Caco-2 (cell line): ENCODE measurements around the gene PRR5. TPM values are rescaled to one million over a fixed set of nuclear protein-coding genes. Genes with fewer than 3 reads are reported as not detected.
A peak's percentile ranks its signal among the peaks of the same experiment; 100 is the strongest.

Experiments used
- BruUV-seq: library from RNA; stranded (reverse); fragments of 400-500 nt; replicated peaks from 2 replicates; lab custom pipeline; 2021; lab: Mats Ljungman, UMichigan
- CTCF ChIA-PET: fragments of 300-600 bp; sonication (Branson Sonifier 250); formaldehyde crosslinking; loops from one replicate; lab custom pipeline; 2022; ENCODE audit warnings: antibody characterized with exemption; lab: Charles Lee
- POLR2A ChIA-PET: fragments of 300-600 bp; sonication (Branson Sonifier 250); formaldehyde crosslinking; loops from one replicate; lab custom pipeline; 2022; ENCODE audit warnings: antibody characterized with exemption; lab: Charles Lee
- DNase-seq, 2 experiments: peaks; one replicate each; pipeline versions ENCODE4 v3.0.0 to v3.0.0-alpha.2; 2020 to 2022
- H3K27me3 ChIP-seq: replicated peaks from 2 replicates; pipeline ENCODE4 v1.6.0; 2011; ENCODE audit warnings: low read length; ENCODE audit not compliant: control insufficient read depth, insufficient read depth
- H3K36me3 ChIP-seq: 2 replicates; pipeline ENCODE4 v1.5.1; 2011; ENCODE audit warnings: low read length; ENCODE audit not compliant: control insufficient read depth, insufficient read depth
- H3K4me1 ChIP-seq: fragments of 250-450 bp; sonication (Bioruptor Pico); 2 replicates; pipeline ENCODE4 v1.5.1; 2020; ENCODE audit warnings: mild to moderate bottlenecking
- H3K4me3 ChIP-seq: 2 replicates; pipeline ENCODE4 v1.5.1; 2011; ENCODE audit warnings: low read depth, mild to moderate bottlenecking, control low read depth, low read length
- H3K9me3 ChIP-seq: fragments of 250-450 bp; sonication (Bioruptor Pico); 2 replicates; pipeline ENCODE4 v1.5.1; 2020; ENCODE audit warnings: mild to moderate bottlenecking, moderate library complexity
- H3K27ac Mint-ChIP-seq: one replicate; pipeline ENCODE4 v1.8.0; 2022; ENCODE audit warnings: mixed read lengths; ENCODE audit not compliant: unreplicated experiment
- H3K27me3 Mint-ChIP-seq: one replicate; pipeline ENCODE4 v1.8.0; 2022; ENCODE audit warnings: mixed read lengths; ENCODE audit not compliant: insufficient read depth, unreplicated experiment
- H3K36me3 Mint-ChIP-seq: one replicate; pipeline ENCODE4 v1.8.0; 2022; ENCODE audit warnings: mild to moderate bottlenecking, mixed read lengths; ENCODE audit not compliant: insufficient read depth, unreplicated experiment
- H3K4me1 Mint-ChIP-seq: one replicate; pipeline ENCODE4 v1.8.0; 2022; ENCODE audit warnings: low read depth, mixed read lengths; ENCODE audit not compliant: unreplicated experiment
- H3K4me3 Mint-ChIP-seq: one replicate; pipeline ENCODE4 v1.8.0; 2022; ENCODE audit warnings: mild to moderate bottlenecking, moderate library complexity, mixed read lengths; ENCODE audit not compliant: unreplicated experiment
- H3K9me3 Mint-ChIP-seq: one replicate; pipeline ENCODE4 v1.8.0; 2022; ENCODE audit warnings: mixed read lengths; ENCODE audit not compliant: unreplicated experiment
- CTCF ChIP-seq, 2 experiments: fragments of 200-600 bp in 1 of 2; IDR thresholded peaks; 1 replicate in 1 of 2; 2 replicates in 1 of 2; pipeline versions ENCODE4 v1.5.1 to v1.8.0; 2011 to 2022; ENCODE audit warnings: antibody characterized with exemption in 1 of 2, control low read depth in 1 of 2, inconsistent platforms in 1 of 2, low read depth in 1 of 2, low read length in 1 of 2, mild to moderate bottlenecking in 1 of 2, moderate library complexity in 1 of 2; ENCODE audit not compliant: insufficient read depth in 1 of 2, severe bottlenecking in 1 of 2, unreplicated experiment in 1 of 2
- intact Hi-C: fragments of 100-400 bp; cut with micrococcal nuclease; formaldehyde crosslinking; loops from one replicate; pipeline ENCODE4 v1.10.0; 2022; ENCODE audit not compliant: unreplicated experiment
- total RNA-seq: library from RNA; stranded (reverse); gene quantifications from 2 replicates; pipeline ENCODE4 v1.2.3, GENCODE V29; 2022

PRR5 gene
- total RNA-seq, 1 experiment from 2014 or later, result 82.8 TPM

- H3K4me1 ChIP-seq, result peaks cover 48% of the 10 kb centered on the region
- BruUV-seq, result no TSS peak
- H3K4me3 Mint-ChIP-seq, result no peak overlapping the region
- peaks cover 6% of the 10 kb centered on the region for H3K4me1 Mint-ChIP-seq
- H3K4me3 ChIP-seq, result no peak overlapping the region
- intact Hi-C loops, result no loop called here
- no peak for DNase-seq
- no peaks in the 10 kb centered on the region for H3K9me3 Mint-ChIP-seq
- H3K36me3 Mint-ChIP-seq, result peaks cover 71% of the 10 kb centered on the region
- no peaks in the 10 kb centered on the region for H3K9me3 ChIP-seq
- no peak for TF ChIP-seq CTCF (IDR thresholded peaks at IDR 0.05; ENCODE audit: insufficient read depth in 1 of 2, low read depth in 1 of 2, low read length in 1 of 2, severe bottlenecking in 1 of 2, unreplicated experiment in 1 of 2)
- H3K27me3 ChIP-seq, result no peaks in the 10 kb centered on the region
- H3K36me3 ChIP-seq, result peaks cover 5% of the 10 kb centered on the region
- ChIA-PET POLR2A (no interaction called here), CTCF (no interaction called here)
- no peak overlapping the region for H3K27ac Mint-ChIP-seq
- H3K27me3 Mint-ChIP-seq, result no peaks in the 10 kb centered on the region
These were observed 20.6 kb downstream of the PRR5 start for GRCh38 chr22:44722611-44723010.

- POLR2A ChIA-PET, result no interaction called here
- no peak for TF ChIP-seq CTCF (IDR thresholded peaks at IDR 0.05; ENCODE audit: insufficient read depth in 1 of 2, low read depth in 1 of 2, low read length in 1 of 2, severe bottlenecking in 1 of 2, unreplicated experiment in 1 of 2)
- no peak overlapping the region for H3K27ac Mint-ChIP-seq
- peak overlapping the region; percentile 16 for H3K4me3 Mint-ChIP-seq
- H3K36me3 ChIP-seq, result peaks cover 5% of the 10 kb centered on the region
- peaks cover 48% of the 10 kb centered on the region for H3K4me1 ChIP-seq
- H3K36me3 Mint-ChIP-seq, result peaks cover 68% of the 10 kb centered on the region
- H3K4me3 ChIP-seq, result no peak overlapping the region
- peaks cover 6% of the 10 kb centered on the region for H3K4me1 Mint-ChIP-seq
- intact Hi-C loops, result no loop called here
- CTCF ChIA-PET, result interaction anchor here (0.6 to 1.7 kb wide), 3 partner anchors 10 to 37 kb away, joined by 3 to 5 read pairs (median 4); no protein-coding TSS in a partner anchor
- no peaks in the 10 kb centered on the region for H3K9me3 Mint-ChIP-seq
- DNase-seq, result peak in 1 of 2 experiments; percentile 58
- no peaks in the 10 kb centered on the region for H3K27me3 Mint-ChIP-seq
- H3K27me3 ChIP-seq, result no peaks in the 10 kb centered on the region
- no peaks in the 10 kb centered on the region for H3K9me3 ChIP-seq
- no TSS peak for BruUV-seq
These were observed 21.8 kb downstream of the PRR5 start for GRCh38 chr22:44723801-44724200.

- DNase-seq, result peak in 1 of 2 experiments; percentile 62
- TF ChIP-seq CTCF (IDR thresholded peaks at IDR 0.05; ENCODE audit: insufficient read depth in 1 of 2, low read depth in 1 of 2, low read length in 1 of 2, severe bottlenecking in 1 of 2, unreplicated experiment in 1 of 2), result no peak
- intact Hi-C loops, result no loop called here
- peak overlapping the region; percentile 72 for H3K27ac Mint-ChIP-seq
- POLR2A ChIA-PET, result no interaction called here
- H3K9me3 Mint-ChIP-seq, result no peaks in the 10 kb centered on the region
- peaks cover 68% of the 10 kb centered on the region for H3K36me3 Mint-ChIP-seq
- Histone ChIP-seq H3K9me3 (no peaks in the 10 kb centered on the region), H3K4me3 (no peak overlapping the region), H3K27me3 (no peaks in the 10 kb centered on the region), H3K36me3 (peaks cover 5% of the 10 kb centered on the region), H3K4me1 (peaks cover 48% of the 10 kb centered on the region)
- no TSS peak for BruUV-seq
- no peak overlapping the region for H3K4me3 Mint-ChIP-seq
- H3K27me3 Mint-ChIP-seq, result no peaks in the 10 kb centered on the region
- H3K4me1 Mint-ChIP-seq, result peaks cover 6% of the 10 kb centered on the region
- CTCF ChIA-PET, result interaction anchor here (1.0 to 1.7 kb wide), 3 partner anchors 10 to 37 kb away, joined by 3 to 5 read pairs (median 4); no protein-coding TSS in a partner anchor
These were observed 22.4 kb downstream of the PRR5 start for GRCh38 chr22:44724416-44724815.
